Uterus (tissue), 4 donors: Measurements from ENCODE around the gene MEPCE. TPM values are rescaled to one million over a fixed set of nuclear protein-coding genes. Genes with fewer than 3 reads are reported as not detected.
"Not testable (repeated sequence)": the region's sequence is repeated elsewhere in the genome, so short reads cannot be mapped to it uniquely, and the experiment has no call there.

Source experiments
- DNase-seq, 2 donors: peaks; one replicate each; pipeline ENCODE4 v3.0.0-alpha.2; 2019 to 2020
- H3K27ac ChIP-seq, 2 donors: fragments of 200-600 bp; sonication (generic); 1 replicate in 1 of 2; 2 replicates in 1 of 2; pipeline ENCODE4 v1.5.1; 2016 to 2018
- H3K27me3 ChIP-seq, 2 donors: fragments of 200-600 bp; sonication (generic); one replicate each; pipeline ENCODE4 v1.5.1; 2018 to 2019; ENCODE audit warnings: control low read depth in 1 of 2
- H3K36me3 ChIP-seq, 2 donors: fragments of 200-600 bp; sonication (generic); one replicate each; pipeline ENCODE4 v1.5.1; 2019; ENCODE audit warnings: control low read depth in 1 of 2
- H3K4me1 ChIP-seq, 2 donors: fragments of 200-600 bp; sonication (generic); one replicate each; pipeline ENCODE4 v1.5.1; 2018 to 2019; ENCODE audit warnings: control low read depth in 1 of 2
- H3K4me3 ChIP-seq, 2 donors: fragments of 200-600 bp; sonication (generic); 1 replicate in 1 of 2; 2 replicates in 1 of 2; pipeline ENCODE4 v1.5.1; 2018 to 2019; ENCODE audit warnings: mild to moderate bottlenecking in 1 of 2
- H3K9me3 ChIP-seq, 2 donors: fragments of 200-600 bp; sonication (generic); one replicate each; pipeline ENCODE4 v1.5.1; 2019; ENCODE audit warnings: control low read depth in 1 of 2
- POLR2A ChIP-seq, 2 donors: fragments of 450-650 bp; IDR thresholded peaks; one replicate each; pipeline ENCODE4 v1.6.1; 2016; ENCODE audit warnings: antibody characterized with exemption in 2 of 2, mild to moderate bottlenecking in 1 of 2, moderate library complexity in 1 of 2
- intact Hi-C: fragments of 100-400 bp; cut with DNase I; formaldehyde crosslinking; loops from one replicate; pipeline ENCODE4 v1.15.1; 2023; ENCODE audit warnings: low total_unique reads
- total RNA-seq, 4 donors: library from RNA; depleted of rRNA in 3 of 4; stranded (reverse); fragments of >200 nt in 3 of 4; gene quantifications; one replicate each; pipeline versions ENCODE4 v1.1.0 to v1.2.4, GENCODE V29; 2014 to 2023
- TF ChIP-seq, protein P1 (sequence below), 4 experiments: fragments of 200-600 bp in 2 of 4; fragments of 450-650 bp in 2 of 4; sonication (generic) in 2 of 4; IDR thresholded peaks; one replicate each; pipeline ENCODE4 v1.5.1; 2016 to 2019; ENCODE audit warnings: antibody characterized with exemption in 4 of 4, mild to moderate bottlenecking in 2 of 4, moderate library complexity in 1 of 4
- donor health status: DM: yes; HTN: yes; CAD: no.

MEPCE gene
- total RNA-seq, 4 donors from 2014 or later: 21.2 to 44.2 (median 30.2) TPM

DNA sequence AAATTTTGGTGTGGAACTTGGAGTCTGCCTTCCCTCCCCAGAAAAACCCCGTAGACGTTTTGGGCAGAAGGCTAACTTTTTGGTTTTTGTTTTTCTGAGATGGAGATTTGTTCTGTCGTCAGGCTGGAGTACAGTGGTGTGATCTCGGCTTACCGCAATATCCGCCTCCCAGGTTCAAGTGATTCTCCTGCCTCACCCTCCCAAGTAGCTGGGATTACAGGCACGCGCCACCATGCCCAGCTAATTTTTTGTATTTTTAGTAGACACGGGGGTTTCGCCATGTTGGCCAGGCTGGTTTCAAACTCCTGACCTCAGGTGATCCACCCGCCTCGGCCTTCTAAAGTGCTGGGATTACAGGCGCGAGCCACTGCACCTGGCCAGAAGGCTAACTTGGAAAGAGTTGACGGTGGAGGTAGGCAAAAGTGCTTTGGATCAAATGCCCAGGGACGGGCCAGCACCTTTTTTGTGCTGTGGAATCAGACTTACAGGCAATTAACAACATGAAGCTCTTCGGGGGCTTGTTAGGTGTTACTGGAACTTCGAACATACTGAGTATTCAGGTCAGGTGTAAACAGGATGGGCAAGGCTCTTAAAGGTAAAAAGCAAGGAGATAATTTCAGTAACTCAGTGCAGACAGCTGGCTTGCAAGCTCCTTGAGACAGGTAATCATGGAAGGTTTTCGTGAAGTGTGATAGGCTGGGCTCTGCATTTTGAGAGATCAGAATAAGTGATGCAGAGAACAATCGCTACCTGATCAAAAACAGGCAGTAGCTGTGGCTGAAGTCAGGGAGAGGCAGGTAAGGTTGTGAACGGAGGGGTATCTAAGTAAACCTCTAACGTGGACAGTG is 4.9 kb downstream of the MEPCE start:
- no peak for DNase-seq
- peaks cover 7 to 22% of the 10 kb centered on the region in 2 donors for H3K4me1 ChIP-seq

DNA sequence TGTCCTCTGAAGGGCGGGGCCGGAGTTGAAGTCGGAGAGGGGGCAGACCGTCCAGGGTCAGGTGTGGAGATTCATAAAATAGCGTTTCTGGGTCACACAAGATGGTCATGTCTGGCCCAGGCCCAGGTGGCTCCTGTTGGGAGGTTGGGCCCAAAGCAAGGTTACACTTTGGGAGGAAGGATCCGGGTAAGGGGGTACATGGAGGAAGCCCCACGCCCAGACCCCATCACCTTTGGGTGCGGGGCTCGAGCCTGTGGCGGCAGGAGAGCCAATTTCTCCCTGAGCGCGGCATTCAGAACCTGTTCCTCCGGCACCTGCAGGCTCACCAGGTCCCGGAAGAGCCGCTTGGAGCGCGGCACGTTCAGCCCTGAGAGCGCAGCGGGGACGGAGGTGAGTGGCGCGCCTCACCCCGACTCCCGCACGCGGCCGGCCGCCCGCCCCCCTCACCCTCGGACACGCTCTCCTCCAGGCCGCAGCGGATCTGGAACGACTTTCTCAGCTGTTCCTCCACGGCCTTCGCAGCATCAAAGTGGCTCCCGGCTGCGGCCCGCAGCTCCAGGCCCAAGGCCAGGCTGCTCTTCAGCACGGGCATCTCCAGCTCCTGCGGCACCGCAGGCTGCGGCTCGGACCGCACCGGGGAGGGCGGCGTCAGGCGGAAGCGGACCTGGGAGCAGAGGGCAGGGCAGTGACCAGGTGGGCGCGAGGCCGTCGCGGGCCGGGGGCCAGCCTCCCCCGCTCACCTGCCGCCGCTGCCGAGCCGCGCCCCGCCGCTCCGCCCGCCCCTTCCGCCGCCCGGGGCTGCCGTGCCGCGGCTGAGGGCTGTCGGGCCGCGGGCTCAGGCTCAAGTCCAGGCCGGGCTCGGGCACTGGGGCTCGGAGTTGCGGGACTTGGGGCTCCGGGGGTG is 6.0 kb downstream of the MEPCE start:
- TF ChIP-seq POLR2A (IDR thresholded peaks at IDR 0.05): no peak
- TF ChIP-seq, protein P1, sequence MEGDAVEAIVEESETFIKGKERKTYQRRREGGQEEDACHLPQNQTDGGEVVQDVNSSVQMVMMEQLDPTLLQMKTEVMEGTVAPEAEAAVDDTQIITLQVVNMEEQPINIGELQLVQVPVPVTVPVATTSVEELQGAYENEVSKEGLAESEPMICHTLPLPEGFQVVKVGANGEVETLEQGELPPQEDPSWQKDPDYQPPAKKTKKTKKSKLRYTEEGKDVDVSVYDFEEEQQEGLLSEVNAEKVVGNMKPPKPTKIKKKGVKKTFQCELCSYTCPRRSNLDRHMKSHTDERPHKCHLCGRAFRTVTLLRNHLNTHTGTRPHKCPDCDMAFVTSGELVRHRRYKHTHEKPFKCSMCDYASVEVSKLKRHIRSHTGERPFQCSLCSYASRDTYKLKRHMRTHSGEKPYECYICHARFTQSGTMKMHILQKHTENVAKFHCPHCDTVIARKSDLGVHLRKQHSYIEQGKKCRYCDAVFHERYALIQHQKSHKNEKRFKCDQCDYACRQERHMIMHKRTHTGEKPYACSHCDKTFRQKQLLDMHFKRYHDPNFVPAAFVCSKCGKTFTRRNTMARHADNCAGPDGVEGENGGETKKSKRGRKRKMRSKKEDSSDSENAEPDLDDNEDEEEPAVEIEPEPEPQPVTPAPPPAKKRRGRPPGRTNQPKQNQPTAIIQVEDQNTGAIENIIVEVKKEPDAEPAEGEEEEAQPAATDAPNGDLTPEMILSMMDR (IDR thresholded peaks at IDR 0.05): no peak
- Histone ChIP-seq H3K27ac (peak overlapping the region; percentile 94 to 96), H3K36me3 (no peaks in the 10 kb centered on the region), H3K4me1 (peaks cover 7 to 19% of the 10 kb centered on the region in 2 donors), H3K4me3 (peak overlapping the region; percentile 73 to 93), H3K9me3 (no peaks in the 10 kb centered on the region), H3K27me3 (no peaks in the 10 kb centered on the region)
- intact Hi-C loops: no loop called here
- DNase-seq: peak in 1 of 2 donors; percentile 45

More for the DNA sequence above, 4.9 kb downstream of the MEPCE start:
- H3K9me3 ChIP-seq: no peaks in the 10 kb centered on the region
- no peak for TF ChIP-seq POLR2A (IDR thresholded peaks at IDR 0.05)
- TF ChIP-seq, protein P1 (IDR thresholded peaks at IDR 0.05): no peak
- H3K4me3 ChIP-seq: no peak overlapping the region
- no peaks in the 10 kb centered on the region for H3K27me3 ChIP-seq
- no peaks in the 10 kb centered on the region for H3K36me3 ChIP-seq
- H3K27ac ChIP-seq: peak overlapping the region in 1 of 2 donors; percentile 96
- intact Hi-C loops: no loop called here

DNA sequence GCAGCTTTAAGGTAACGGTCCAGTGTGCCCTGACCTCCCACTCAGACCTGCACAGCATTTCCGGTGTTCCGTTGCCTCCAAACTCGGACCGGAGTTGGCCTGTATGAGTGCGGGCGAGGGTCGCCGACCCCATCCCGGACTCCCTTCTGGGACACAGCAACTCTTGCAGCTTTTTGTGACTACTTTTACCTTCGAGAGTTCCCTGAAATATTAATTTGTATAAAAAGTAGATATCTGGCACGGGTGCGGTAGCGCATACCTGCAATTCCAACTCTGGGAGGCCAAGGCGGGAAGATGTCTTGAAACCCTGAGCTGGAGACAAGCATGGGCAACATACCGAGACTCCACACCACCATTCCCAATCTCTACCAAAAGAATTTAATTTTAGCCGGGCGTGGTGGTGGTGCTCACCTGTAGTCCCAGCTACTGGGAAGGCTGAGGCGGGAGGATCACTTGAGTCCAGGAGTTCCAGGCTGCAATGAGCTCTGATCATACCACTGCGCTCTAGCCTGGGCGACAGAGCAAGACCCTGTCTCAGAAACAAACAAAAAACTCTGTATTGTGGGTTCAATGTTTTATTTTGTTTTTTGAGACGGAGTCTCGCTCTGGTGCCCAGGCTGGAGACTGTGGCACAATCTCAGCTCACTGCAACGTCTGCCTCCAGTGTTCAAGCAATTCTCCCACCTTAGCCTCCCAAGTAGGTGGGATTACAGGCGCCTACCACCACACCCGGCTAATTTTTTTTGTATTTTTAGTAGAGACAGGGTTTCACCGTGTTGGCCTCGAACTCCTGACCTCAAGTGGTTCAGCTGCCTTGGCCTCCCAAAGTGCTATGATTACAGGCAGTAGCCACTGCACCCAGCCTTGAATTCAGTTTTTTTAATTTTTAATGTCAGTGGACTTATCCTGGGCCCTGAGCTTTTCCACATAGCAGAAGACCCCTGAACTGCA is 7.8 kb downstream of the MEPCE start:
- H3K36me3 ChIP-seq: no peaks in the 10 kb centered on the region
- H3K27ac ChIP-seq: peak overlapping the region; percentile 94 to 96
- TF ChIP-seq POLR2A (IDR thresholded peaks at IDR 0.05): no peak
- TF ChIP-seq, protein P1 (IDR thresholded peaks at IDR 0.05): no peak
- peak; percentile 8 to 11 for DNase-seq
- H3K4me3 ChIP-seq: no peak overlapping the region
- intact Hi-C loops: no loop called here
- H3K27me3 ChIP-seq: no peaks in the 10 kb centered on the region
- H3K9me3 ChIP-seq: no peaks in the 10 kb centered on the region
- H3K4me1 ChIP-seq: peaks cover 7 to 8% of the 10 kb centered on the region in 2 donors

DNA sequence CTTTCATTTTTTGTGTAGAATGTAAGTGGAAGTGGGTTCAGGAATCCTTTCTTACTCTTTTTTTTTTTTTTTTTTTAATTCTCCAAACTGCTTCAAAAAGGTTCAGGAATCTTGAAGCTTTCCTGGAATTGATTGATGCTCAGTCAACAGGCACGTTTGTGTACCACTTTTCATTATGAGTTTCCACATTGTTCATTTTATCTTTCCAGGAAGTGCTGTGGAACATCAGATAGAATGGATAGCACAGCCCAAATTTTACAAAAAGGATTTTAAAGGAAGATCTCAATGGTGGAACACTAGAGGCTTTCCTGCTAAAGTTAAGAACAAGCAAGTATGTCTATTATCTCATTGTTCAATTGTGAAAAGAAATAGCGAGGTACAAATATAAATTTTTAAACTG is 8.5 kb downstream of the MEPCE start:
- Histone ChIP-seq H3K4me3 (no peak overlapping the region), H3K4me1 (peaks cover 7 to 8% of the 10 kb centered on the region in 2 donors), H3K36me3 (no peaks in the 10 kb centered on the region), H3K27me3 (no peaks in the 10 kb centered on the region), H3K27ac (no peak overlapping the region), H3K9me3 (no peaks in the 10 kb centered on the region)
- no peak for TF ChIP-seq POLR2A (IDR thresholded peaks at IDR 0.05)
- TF ChIP-seq, protein P1 (IDR thresholded peaks at IDR 0.05): no peak
- intact Hi-C loops: no loop called here
- no peak for DNase-seq

DNA sequence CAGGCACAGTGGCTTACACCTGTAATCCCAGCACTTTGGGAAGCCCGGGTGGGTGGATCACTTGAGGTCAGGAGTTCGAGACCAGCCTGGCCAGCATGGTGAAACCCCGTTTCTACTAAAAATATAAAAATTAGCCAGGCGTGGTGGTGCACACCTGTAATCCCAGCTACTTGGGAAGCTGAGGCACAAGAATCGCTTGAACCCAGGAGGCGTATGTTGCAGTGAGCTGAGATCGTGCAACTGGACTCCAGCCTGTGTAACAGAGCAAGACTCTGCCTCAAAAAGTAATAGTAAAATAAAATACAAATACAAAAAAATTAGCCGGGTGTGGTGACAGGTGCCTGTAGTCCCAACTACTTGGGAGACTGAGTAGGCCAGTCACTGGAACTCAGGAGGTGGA is 9.1 kb downstream of the MEPCE start:
- H3K36me3 ChIP-seq, H3K27ac ChIP-seq, H3K4me1 ChIP-seq, H3K4me3 ChIP-seq, intact Hi-C loops, H3K27me3 ChIP-seq, H3K9me3 ChIP-seq: not testable (repeated sequence)
- DNase-seq: peak; percentile 7 to 8

DNA sequence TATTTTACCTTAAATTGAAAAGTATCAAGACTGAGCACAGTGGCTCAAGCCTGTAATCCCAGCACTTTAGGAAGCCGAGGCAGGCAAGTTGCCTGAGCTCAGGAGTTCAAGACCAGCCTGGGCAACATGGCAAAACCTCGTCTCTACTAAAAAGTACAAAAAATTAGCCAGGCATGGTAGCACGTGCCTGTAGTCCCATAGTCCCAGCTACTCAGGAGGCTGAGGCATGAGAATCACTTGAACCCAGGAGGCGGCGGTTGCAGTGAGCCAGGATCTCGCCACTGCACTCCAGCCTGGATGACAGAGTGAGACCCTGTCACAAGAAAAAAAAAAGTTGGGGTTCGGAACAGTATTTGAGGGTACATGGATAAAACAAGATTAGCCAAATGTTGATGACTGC is 9.6 kb downstream of the MEPCE start:
- H3K4me1 ChIP-seq, H3K36me3 ChIP-seq, H3K27me3 ChIP-seq, H3K4me3 ChIP-seq, H3K27ac ChIP-seq, H3K9me3 ChIP-seq, intact Hi-C loops: not testable (repeated sequence)
- DNase-seq: peak; percentile 4 to 7
